CD14-positive monocyte (primary cell): ENCODE measurements around the gene QDPR. TPM values are rescaled to one million over a fixed set of nuclear protein-coding genes. Genes with fewer than 3 reads are reported as not detected.

Experiments used
- DNase-seq, 3 donors: peaks; one replicate each; pipeline ENCODE4 v3.0.0-alpha.2; 2011 to 2022
- H2AFZ ChIP-seq: 2 replicates; pipeline ENCODE4 v1.6.0; 2012; ENCODE audit warnings: mild to moderate bottlenecking, low read depth, low read length, inconsistent platforms; ENCODE audit not compliant: insufficient read depth, poor library complexity, severe bottlenecking
- H3K27ac ChIP-seq, 2 donors: 1 replicate in 1 of 2; 2 replicates in 1 of 2; pipeline ENCODE4 v1.5.1; 2012 to 2013; ENCODE audit warnings: low read length in 2 of 2, control low read depth in 1 of 2, inconsistent platforms in 1 of 2, low read depth in 1 of 2, mild to moderate bottlenecking in 1 of 2
- H3K27me3 ChIP-seq, 2 donors: one replicate each; pipeline versions ENCODE4 v1.6.0 to v1.6.1; 2011 to 2013; ENCODE audit warnings: low read length in 2 of 2; ENCODE audit not compliant: control insufficient read depth in 2 of 2, insufficient read depth in 2 of 2
- H3K36me3 ChIP-seq, 2 donors: replicated peaks in 1 of 2; 1 replicate in 1 of 2; 2 replicates in 1 of 2; pipeline versions ENCODE4 v1.5.1 to v1.6.1; 2012 to 2013; ENCODE audit warnings: low read length in 2 of 2, control low read depth in 1 of 2, inconsistent platforms in 1 of 2, mild to moderate bottlenecking in 1 of 2; ENCODE audit not compliant: insufficient read depth in 2 of 2, control insufficient read depth in 1 of 2
- H3K4me1 ChIP-seq, 2 donors: 1 replicate in 1 of 2; 2 replicates in 1 of 2; pipeline versions ENCODE4 v1.5.1 to v1.6.1; 2012 to 2013; ENCODE audit warnings: low read length in 2 of 2, control low read depth in 1 of 2, inconsistent platforms in 1 of 2, mild to moderate bottlenecking in 1 of 2, moderate library complexity in 1 of 2; ENCODE audit not compliant: insufficient read depth in 2 of 2, control insufficient read depth in 1 of 2
- H3K4me2 ChIP-seq: replicated peaks from 2 replicates; pipeline ENCODE3; 2012; ENCODE audit warnings: low read length, moderate library complexity, mild to moderate bottlenecking; ENCODE audit not compliant: poor library complexity, severe bottlenecking; ENCODE audit errors: extremely low read depth
- H3K4me3 ChIP-seq, 3 experiments: fragments of 200-600 bp in 1 of 3; sonication (generic) in 1 of 3; replicated peaks in 1 of 3; 1 replicate in 2 of 3; 2 replicates in 1 of 3; pipeline ENCODE4 v1.5.1; 2011 to 2013; ENCODE audit warnings: low read length in 3 of 3, mild to moderate bottlenecking in 3 of 3, control low read depth in 2 of 3, low read depth in 2 of 3, inconsistent platforms in 1 of 3, moderate library complexity in 1 of 3
- H3K79me2 ChIP-seq: 2 replicates; pipeline ENCODE4 v1.6.0; 2012; ENCODE audit warnings: mild to moderate bottlenecking, control low read depth, inconsistent platforms, low read length, moderate library complexity; ENCODE audit not compliant: insufficient read depth
- H3K9ac ChIP-seq: 2 replicates; pipeline ENCODE4 v1.6.0; 2017; ENCODE audit warnings: low read length, mild to moderate bottlenecking; ENCODE audit not compliant: insufficient read depth, poor library complexity, severe bottlenecking
- H3K9me3 ChIP-seq, 2 donors: replicated peaks in 1 of 2; 1 replicate in 1 of 2; 2 replicates in 1 of 2; pipeline versions ENCODE4 v1.5.1 to v1.6.1; 2012 to 2013; ENCODE audit warnings: low read length in 2 of 2, control low read depth in 1 of 2; ENCODE audit not compliant: control insufficient read depth in 1 of 2, insufficient read depth in 1 of 2
- H4K20me1 ChIP-seq: 2 replicates; pipeline ENCODE4 v1.6.0; 2012; ENCODE audit warnings: mild to moderate bottlenecking, low read length, control low read depth, moderate library complexity; ENCODE audit not compliant: insufficient read depth
- H3K27ac Mint-ChIP-seq, 7 donors: one replicate each; pipeline ENCODE4 v1.8.0; 2020; ENCODE audit warnings: mild to moderate bottlenecking in 7 of 7, mixed read lengths in 7 of 7, moderate library complexity in 6 of 7, inconsistent platforms in 2 of 7
- H3K27me3 Mint-ChIP-seq, 3 donors: one replicate each; pipeline ENCODE4 v1.8.0; 2021 to 2022; ENCODE audit warnings: low read depth in 3 of 3, mild to moderate bottlenecking in 3 of 3, mixed read lengths in 3 of 3, moderate library complexity in 3 of 3, inconsistent platforms in 1 of 3
- H3K36me3 Mint-ChIP-seq, 2 donors: one replicate each; pipeline ENCODE4 v1.8.0; 2020; ENCODE audit warnings: mixed read lengths in 2 of 2, inconsistent platforms in 1 of 2, mild to moderate bottlenecking in 1 of 2
- H3K4me1 Mint-ChIP-seq: one replicate; pipeline ENCODE4 v1.8.0; 2020; ENCODE audit warnings: mild to moderate bottlenecking, mixed read lengths
- H3K4me3 Mint-ChIP-seq, 2 donors: one replicate each; pipeline ENCODE4 v1.8.0; 2020; ENCODE audit warnings: mild to moderate bottlenecking in 2 of 2, mixed read lengths in 2 of 2, moderate library complexity in 1 of 2
- H3K9me3 Mint-ChIP-seq, 7 donors: one replicate each; pipeline ENCODE4 v1.8.0; 2020 to 2022; ENCODE audit warnings: mixed read lengths in 7 of 7, mild to moderate bottlenecking in 6 of 7, moderate library complexity in 6 of 7, inconsistent platforms in 2 of 7
- WGBS: methylation state at CpG from one replicate; pipeline ENCODE4 v1.1.5; 2013; ENCODE audit warnings: missing lambda C conversion rate; ENCODE audit not compliant: insufficient coverage; 5-methylcytosine and 5-hydroxymethylcytosine counted together
- intact Hi-C, 2 donors: fragments of 100-400 bp; cut with micrococcal nuclease; formaldehyde crosslinking; loops; one replicate each; pipeline versions ENCODE4 v1.15.0 to v1.15.1; 2023
- polyA plus RNA-seq, 3 donors: library from polyadenylated mRNA; depleted of rRNA in 1 of 3; unstranded in 2 of 3; stranded (reverse) in 1 of 3; fragments of 300-500 nt in 2 of 3; fragments of >200 nt in 1 of 3; fragmentation: Illumina TruSeq in 2 of 3; gene quantifications; 1 replicate in 2 of 3; 2 replicates in 1 of 3; pipeline ENCODE4 v1.2.3, GENCODE V29; 2012 to 2021
- TF ChIP-seq, protein P1 (sequence below): fragments of 200-600 bp; IDR thresholded peaks from one replicate; pipeline ENCODE4 v1.8.0; 2022; ENCODE audit warnings: antibody characterized with exemption, mild to moderate bottlenecking

The QDPR gene
- polyA plus RNA-seq, 3 donors, result 15.8 to 31.7 (median 27.7) TPM

DNA sequence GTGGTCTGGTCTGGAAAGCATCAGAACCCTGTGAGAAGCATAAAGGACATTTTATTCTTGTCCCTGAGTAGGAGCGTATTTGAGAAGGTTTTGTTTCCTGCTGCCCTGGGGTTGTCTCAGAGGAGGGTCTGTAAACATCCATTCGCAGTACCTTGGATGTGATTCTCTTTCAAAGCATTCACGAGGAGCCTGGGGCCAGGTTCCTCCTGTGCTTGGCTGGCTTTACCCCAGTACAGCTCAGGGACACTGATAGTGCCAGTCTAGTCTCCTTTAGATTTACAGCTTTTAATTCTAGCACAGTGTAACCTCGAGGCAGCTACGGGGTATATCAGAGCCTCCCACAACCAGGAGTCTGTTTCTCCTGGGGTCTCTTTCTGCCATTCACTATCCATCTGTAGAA is 5.8 kb upstream of the QDPR start:
- no peak overlapping the region for H2AFZ ChIP-seq
- no peaks in the 10 kb centered on the region for H3K27me3 ChIP-seq
- no peak overlapping the region for H3K4me3 ChIP-seq
- Mint-ChIP-seq H3K27me3 (peaks cover 2 to 11% (median 11%) of the 10 kb centered on the region in 3 donors), H3K9me3 (no peaks in the 10 kb centered on the region), H3K4me3 (no peak overlapping the region), H3K4me1 (peaks cover 1% of the 10 kb centered on the region), H3K27ac (no peak overlapping the region), H3K36me3 (no peaks in the 10 kb centered on the region)
- no peak overlapping the region for H3K27ac ChIP-seq
- no peak overlapping the region for H3K4me2 ChIP-seq
- intact Hi-C loops, result no loop called here
- H3K79me2 ChIP-seq, result no peaks in the 10 kb centered on the region
- no peak for DNase-seq
- no peak overlapping the region for H3K9ac ChIP-seq
- peaks cover 0 to 2% of the 10 kb centered on the region in 2 donors for H3K4me1 ChIP-seq
- 88% methylated on average over 3 of the region's 5 CpGs for WGBS
- H4K20me1 ChIP-seq, result no peaks in the 10 kb centered on the region
- H3K36me3 ChIP-seq, result no peaks in the 10 kb centered on the region
- TF ChIP-seq, protein P1, sequence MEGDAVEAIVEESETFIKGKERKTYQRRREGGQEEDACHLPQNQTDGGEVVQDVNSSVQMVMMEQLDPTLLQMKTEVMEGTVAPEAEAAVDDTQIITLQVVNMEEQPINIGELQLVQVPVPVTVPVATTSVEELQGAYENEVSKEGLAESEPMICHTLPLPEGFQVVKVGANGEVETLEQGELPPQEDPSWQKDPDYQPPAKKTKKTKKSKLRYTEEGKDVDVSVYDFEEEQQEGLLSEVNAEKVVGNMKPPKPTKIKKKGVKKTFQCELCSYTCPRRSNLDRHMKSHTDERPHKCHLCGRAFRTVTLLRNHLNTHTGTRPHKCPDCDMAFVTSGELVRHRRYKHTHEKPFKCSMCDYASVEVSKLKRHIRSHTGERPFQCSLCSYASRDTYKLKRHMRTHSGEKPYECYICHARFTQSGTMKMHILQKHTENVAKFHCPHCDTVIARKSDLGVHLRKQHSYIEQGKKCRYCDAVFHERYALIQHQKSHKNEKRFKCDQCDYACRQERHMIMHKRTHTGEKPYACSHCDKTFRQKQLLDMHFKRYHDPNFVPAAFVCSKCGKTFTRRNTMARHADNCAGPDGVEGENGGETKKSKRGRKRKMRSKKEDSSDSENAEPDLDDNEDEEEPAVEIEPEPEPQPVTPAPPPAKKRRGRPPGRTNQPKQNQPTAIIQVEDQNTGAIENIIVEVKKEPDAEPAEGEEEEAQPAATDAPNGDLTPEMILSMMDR, result no peak
- no peaks in the 10 kb centered on the region for H3K9me3 ChIP-seq

DNA sequence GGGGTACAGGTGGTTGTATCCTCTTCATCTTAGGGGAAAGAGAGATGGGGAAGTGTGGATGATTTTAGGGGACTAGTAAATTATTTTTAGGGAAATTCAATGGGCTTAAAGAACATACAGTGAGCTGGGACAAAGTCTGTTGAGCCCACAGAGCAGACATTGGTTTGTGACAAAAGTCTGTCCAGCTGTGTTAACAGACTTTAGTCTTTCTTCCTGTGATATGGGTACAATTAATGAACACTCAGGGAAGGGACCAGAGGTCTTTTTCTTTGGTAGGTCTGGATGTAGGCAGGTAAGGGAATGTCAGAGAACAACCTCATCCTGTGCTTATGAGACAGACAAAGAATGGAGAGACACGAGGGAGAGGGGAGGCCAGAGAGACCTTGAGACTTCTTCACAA is 5.1 kb upstream of the QDPR start:
- H3K4me2 ChIP-seq, result no peak overlapping the region
- Mint-ChIP-seq H3K27ac (no peak overlapping the region), H3K36me3 (no peaks in the 10 kb centered on the region), H3K9me3 (no peaks in the 10 kb centered on the region), H3K4me1 (peaks cover 6% of the 10 kb centered on the region), H3K27me3 (peaks cover 2 to 11% (median 11%) of the 10 kb centered on the region in 3 donors), H3K4me3 (no peak overlapping the region)
- H4K20me1 ChIP-seq, result no peaks in the 10 kb centered on the region
- H3K27ac ChIP-seq, result no peak overlapping the region
- H3K79me2 ChIP-seq, result no peaks in the 10 kb centered on the region
- no peaks in the 10 kb centered on the region for H3K27me3 ChIP-seq
- peaks cover 6 to 8% of the 10 kb centered on the region in 2 donors for H3K4me1 ChIP-seq
- H2AFZ ChIP-seq, result no peak overlapping the region
- H3K9me3 ChIP-seq, result no peaks in the 10 kb centered on the region
- intact Hi-C loops, result no loop called here
- no peaks in the 10 kb centered on the region for H3K36me3 ChIP-seq
- no CpG with 5 or more reads among the region's 1 CpG for WGBS
- no peak for DNase-seq
- no peak overlapping the region for H3K9ac ChIP-seq
- TF ChIP-seq, protein P1, result no peak
- H3K4me3 ChIP-seq, result no peak overlapping the region
